ENCODE results near the gene CGRRF1.

Gene CGRRF1, protein sequence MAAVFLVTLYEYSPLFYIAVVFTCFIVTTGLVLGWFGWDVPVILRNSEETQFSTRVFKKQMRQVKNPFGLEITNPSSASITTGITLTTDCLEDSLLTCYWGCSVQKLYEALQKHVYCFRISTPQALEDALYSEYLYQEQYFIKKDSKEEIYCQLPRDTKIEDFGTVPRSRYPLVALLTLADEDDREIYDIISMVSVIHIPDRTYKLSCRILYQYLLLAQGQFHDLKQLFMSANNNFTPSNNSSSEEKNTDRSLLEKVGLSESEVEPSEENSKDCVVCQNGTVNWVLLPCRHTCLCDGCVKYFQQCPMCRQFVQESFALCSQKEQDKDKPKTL

DNA sequence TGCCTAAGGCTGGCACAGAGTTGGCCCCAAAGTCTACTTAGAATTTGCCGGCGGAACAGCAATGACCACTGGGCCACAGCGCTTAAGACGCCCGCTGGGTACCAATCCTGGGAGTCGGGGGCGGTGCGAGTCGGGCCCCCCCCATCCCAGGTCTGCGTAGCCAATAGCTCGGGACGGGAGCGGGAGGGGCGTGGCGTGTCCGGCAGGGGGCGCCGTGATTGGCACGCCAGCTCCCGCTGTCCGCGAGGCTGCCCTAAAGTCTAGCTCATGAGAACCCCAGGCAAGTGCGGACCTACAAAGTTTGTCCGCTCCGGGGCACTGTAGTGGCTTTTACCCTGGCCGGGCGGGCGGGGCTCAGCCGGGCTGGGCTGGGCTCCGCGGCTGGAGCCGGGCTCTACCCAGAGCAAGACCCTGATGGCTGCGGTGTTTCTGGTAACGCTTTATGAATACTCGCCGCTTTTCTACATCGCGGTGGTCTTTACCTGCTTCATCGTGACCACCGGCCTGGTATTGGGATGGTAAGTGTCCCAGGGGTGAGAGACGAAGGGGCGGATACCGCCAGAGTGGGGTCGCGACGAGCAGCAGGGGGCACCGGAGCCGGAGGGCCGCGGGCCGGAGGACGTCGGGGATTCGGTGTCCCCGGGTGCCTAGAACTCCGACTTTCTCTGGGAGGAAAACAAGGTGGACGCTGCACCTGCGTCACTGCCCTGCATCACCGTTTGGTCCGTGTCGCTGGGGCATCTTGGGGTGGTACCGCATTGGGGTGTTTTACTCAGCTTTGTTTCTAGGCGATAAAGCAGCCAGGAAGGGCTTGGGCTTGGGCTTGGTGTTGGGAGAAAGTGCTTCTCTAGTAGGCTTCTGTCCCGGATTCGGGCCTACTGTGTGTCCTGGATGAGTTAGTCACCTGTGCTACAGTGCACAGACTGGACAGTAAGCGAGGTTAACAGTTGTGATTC lies at the start of gene CGRRF1:
Gene CGRRF1 (plus strand): TSS at position 361 of the 956 bp plus-strand sequence. CDS start 54 bp downstream, at position 415.
- DNase-seq (ENCODE audit: low spot score), result peak; percentile 96

DNA sequence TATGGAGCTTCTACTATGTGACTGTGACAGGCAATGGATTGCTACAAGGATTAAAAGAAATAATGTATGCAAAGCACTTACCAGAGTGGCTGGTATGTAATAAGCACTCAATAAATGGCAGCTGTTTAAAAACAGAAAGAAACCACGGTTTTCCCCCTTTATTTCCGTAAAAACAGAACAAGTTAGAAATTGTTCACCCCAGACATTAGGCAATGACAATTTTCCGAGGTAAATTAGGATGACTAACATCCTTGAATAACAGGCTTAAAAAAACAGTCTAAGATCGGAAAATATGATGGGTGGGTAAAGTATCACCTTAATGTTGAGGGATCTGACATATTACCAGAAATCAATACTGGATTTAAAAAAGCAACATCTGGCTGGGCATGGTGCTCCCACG lies 47.7 kb upstream of the CGRRF1 start:
- no peak for DNase-seq (ENCODE audit: low spot score)

DNA sequence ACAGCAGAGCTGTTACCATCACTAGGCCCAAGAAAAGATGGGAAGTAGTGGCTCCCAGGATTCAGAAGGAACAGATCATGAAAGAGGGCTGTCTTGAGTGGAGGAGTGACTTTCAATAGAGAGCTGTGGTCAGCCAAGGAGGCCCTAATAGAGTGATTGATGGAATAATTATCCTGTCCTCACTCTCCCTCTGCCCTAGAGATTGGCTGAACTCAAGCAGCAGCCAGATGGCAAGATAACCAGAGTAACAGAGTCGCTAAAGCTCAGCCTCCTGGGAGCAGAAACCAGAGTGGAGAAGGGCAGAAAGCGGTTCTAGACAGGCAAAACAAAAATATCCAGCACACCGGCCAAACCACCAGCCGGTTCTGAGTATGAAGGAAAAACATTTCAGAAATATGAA lies 44.1 kb upstream of the CGRRF1 start:
- DNase-seq (ENCODE audit: low spot score), result no peak

DNA sequence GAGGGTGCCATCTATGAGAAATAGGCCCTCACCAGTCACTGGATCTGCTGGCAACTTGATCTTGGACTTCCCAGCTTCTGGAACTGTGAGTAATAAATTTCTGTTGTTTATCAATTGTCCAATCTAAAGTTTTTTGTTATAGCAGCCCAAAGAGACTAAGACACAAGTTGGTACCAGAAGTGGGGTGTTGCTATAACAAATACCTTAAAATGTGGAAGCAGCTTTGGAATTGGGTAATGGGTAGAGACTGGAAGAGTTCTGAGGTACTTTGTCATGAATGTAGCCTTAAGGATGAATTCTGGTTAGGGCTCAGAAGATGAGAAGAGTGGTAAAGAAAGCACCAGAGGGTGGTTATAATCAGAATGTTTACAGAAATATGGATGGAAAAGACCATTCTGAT lies 42.4 kb upstream of the CGRRF1 start:
- no peak for DNase-seq (ENCODE audit: low spot score)

DNA sequence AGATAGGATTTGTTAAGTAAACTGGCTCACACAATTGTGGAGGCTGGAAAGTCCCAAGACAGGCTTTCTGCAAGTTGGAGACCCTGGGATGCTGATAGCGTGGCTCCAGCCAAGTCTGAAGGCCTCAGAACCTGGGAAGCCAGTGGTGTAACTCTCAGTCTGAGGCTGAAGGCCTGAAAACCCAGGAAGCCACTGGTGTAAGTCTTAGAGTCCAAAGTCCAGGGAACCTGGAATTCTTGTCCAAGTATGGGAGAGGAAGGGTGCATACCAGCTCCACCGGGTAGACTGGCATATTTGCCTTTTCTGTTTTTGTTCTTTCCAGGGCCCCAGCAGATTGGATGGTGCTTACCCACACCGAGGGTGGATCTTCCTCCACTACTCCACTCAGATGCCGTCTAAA lies 39.0 kb upstream of the CGRRF1 start:
- DNase-seq (ENCODE audit: low spot score), result no peak

DNA sequence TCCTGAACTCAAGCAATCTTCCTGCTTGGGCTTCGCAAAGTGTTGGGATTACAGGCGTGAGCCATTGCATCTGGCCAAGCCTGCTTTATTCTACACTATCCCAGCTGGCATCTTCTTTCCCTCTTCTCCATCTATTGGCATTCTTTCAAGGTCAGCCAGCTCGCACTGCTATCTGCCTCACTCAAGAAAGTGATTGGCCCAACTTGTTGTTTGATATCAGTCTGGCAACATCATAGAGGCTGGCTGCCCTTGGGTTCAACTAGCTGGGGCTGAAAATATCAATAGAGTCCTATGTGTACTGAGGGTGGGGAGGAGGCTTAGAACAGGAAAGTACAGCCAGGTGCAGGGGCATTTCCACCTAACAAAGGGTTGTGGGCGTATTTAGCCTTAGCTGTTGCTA lies 38.1 kb upstream of the CGRRF1 start:
- DNase-seq (ENCODE audit: low spot score), result no peak

DNA sequence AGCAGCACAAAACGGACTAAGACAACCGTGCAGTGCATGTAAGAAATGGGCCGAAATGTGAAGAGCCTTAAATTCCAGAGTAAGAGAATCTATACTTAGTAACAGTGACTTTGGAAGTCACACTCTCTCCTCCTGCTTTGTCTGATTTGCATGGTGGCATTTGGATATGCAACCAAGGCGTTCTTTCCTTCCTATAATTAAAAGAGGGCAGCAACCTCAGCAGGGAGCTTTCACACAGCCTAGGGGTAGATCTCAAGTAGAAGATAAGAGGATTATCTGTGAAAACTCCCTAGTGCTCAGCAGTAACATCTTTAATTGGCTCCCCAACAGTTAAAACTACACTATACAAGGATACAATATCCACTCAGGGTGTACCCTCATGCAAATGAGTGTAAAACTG lies 37.4 kb upstream of the CGRRF1 start:
- DNase-seq (ENCODE audit: low spot score), result no peak

DNA sequence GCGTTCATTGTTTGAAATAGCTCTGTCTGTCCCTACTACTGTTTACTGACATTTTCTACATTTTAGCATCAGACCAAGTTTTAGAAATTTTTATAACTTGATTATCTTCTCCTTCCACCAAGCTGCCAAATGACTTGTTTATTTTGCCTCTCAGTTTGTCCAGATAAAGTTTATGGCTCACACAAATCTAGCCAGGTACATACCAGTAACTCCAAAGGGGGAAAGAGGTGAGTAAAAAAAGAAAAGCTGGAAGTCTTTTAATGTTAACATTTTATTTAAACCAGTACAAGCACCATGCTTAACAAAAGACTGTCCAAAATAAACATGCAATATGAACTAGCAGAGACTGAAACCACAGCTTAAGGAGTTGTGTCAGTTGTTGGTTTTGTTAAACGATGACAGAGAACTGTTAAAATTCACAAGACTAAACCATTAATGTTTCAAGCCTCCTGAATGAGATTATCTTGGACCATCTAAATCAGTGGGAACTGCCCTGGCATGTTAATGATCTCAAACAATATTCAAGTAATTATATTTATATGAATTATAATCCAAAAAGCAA lies 35.4 kb upstream of the CGRRF1 start:
- DNase-seq (ENCODE audit: low spot score), result no peak

DNA sequence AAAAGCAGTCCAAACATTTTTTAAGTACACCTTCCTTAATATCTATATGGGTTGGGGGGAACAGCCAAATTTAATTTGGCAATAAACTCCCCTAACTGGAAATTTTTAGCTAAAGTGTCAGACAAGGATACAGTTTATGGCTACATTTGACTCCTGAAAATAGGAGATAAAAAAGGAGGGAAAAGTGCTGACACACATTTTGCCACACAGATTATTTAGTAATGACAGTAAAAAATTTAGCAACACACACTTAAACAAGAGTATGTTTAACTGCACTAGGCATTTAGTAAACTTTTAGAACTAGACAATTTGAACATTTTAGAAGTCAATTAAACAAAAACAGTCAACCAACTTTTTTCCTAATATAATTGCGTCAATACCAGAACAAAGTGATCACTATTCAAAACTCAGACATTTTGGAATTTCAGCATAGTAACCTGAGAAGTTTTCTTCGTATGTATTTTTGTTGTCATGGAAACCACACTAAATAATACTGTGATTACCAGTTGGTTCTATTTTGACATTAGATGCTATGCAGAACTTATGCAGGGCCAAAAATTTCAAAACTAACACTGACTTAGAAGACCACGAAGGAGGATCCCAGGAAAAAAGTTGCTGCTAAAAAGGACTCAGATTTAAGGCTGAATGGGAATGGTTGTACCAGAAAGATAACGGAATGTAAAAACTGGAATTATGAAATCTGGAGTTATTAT lies 34.4 kb upstream of the CGRRF1 start:
- DNase-seq (ENCODE audit: low spot score), result no peak

DNA sequence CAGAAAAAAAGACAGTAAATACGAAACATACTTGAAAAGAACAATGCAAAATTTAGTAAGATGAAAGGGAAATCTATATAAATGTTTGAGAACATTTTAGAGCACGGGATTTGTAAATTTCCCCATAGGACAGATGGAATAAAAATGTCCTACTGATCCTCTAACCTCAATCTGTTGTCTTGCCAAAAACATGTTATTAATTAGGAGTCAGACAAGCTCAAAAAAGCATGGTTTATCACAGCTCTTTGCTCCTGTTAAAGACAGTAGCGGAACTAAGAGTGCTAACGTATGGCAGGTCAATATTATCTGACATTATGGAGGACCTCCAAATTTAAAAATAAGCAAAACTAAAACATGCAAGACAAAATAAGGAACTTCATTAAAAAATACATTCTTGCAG lies 33.8 kb upstream of the CGRRF1 start:
- DNase-seq (ENCODE audit: low spot score), result no peak

DNA sequence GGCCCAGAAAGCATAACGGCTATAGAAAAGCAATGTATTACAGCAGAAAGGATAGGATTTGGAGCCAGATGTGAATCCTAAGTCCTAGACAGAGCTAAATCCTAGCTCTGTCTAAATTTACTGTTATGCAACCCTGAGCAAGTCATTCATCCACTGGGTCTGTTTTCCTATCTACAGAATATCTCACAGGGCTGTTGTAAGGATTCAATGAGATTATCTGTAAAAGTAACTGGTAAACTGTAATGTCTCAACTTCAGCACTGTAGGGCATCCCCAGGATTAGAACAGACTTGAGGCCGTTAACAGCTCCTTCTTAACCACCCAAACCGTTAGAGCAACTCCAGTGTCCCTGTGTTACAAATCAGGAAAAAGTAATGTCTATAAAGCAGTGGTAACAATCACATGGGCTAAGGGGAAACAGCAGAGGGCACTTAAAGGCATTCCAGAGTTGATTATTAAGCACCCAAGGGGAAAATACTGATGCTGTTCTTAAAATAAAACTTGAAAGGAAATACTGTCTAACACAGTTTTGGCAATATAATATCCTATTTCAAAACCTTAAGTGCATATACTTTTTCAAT lies 31.0 kb upstream of the CGRRF1 start:
- no peak for DNase-seq (ENCODE audit: low spot score)

DNA sequence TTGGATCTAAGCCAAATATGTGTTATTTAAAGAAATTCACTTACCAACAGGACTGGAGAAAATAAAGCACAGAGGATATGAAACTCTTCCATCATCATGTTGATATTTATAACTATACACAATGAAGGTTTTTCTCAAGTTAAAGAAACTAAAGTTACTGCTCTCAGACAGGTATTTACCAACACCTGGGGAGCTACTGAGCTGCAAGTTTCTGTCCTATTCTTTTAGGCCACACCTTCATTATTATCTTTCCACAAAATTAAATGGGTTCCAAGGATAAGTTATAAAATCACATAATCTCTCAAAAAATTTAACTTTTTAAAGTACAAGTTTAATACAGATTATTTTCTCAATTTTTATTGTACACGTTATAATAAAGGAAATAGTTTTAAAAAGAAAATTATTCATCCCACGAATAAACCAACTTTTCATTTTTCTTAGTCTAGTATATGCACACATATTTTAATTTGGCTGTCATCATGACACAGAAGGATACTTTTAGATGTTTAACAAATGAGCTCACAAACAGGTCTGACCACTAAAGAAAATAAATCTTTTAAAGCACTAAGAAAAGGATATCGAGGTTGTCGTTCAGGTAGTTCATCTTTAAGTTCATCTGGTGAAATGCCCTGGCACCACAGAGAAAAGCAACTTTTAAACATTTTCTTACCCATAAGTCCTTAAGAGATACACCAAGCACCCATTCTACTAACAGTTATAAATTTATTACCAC lies 28.7 kb upstream of the CGRRF1 start:
- DNase-seq (ENCODE audit: low spot score), result no peak

DNA sequence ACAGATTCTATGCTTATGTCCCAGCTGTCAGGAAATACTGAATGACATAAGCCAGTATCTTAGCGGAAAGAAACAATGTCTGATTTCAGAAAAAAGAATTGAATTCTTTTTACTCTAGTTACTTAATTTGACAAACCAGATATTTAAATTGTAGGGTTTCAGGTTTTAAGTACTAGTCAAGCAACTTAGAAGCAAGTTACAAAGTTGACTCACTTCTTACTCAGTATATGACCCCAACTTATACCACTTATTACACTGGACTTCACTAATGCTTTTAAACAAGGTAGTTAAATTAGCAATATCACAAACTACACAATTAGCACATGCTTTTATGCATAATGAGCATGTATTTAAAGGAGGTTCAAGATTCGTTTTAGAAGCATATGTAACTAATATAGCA lies 28.0 kb upstream of the CGRRF1 start:
- DNase-seq (ENCODE audit: low spot score), result no peak

DNA sequence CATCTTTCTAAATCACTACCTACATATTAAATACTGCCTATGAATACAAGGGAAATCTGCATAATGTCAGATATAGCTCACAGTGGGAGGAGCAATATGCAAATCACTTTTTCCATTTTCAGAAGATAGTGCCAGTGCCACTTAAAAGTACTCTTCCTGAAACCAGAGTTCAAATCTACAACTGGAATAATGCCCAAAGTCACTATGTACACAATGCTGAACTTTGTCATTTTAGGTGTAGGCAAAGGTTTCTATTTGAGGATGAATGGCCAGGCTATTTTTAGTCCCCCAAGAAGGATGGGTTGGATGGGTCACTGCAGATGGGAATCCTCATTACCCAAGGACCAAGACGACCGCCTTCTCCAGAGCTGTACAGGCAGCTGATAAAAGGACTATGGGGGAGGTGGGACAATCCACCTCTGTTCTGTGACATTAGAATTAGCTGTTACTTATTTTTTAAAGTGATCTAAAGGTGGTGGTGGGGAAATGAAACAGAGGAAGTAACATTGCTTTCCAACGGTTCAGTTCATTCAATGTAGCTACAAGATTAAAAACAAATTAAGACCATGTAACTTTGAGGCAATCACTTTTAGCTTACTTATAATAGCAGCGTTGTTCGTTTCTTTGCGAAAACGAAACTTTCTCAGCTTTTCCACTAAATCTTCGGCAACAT lies 26.5 kb upstream of the CGRRF1 start:
- no peak for DNase-seq (ENCODE audit: low spot score)

DNA sequence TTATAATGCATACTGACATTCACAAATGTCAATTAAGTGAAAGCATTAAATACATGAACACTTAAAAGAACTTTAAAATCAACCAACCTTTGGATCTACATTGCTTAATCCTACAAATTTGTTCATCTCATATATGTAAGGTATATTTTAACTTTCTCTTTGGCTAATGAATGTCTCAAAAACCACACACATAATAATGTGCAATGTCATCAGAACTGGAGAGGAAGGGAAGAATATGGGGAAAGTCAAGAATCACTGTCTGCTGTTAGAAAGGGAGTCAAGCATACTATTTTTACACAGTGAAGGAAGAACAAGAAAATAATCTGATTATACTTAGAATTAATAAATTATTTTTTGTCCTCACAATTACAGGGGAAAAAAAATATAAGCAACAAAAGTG lies 25.9 kb upstream of the CGRRF1 start:
- no peak for DNase-seq (ENCODE audit: low spot score)

DNA sequence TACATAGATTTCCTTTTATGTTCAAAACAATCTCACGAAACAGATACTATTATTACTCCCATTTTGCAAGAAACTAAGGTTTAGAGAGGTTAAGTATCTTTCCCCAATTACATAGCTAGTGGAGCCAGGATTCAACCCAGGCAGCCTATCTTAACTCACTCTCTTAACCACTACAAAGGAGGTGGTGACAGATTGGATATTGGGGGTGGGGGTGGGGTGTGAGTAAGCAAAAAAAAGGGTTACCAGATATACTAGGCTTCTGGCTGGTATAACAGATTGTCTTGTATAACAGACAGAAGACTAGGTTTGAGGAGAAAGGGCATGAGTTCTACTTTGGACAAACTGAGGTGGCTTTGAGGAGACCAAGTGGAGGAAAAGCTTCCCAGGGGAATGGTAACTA lies 23.0 kb upstream of the CGRRF1 start:
- DNase-seq (ENCODE audit: low spot score), result peak; percentile 13

DNA sequence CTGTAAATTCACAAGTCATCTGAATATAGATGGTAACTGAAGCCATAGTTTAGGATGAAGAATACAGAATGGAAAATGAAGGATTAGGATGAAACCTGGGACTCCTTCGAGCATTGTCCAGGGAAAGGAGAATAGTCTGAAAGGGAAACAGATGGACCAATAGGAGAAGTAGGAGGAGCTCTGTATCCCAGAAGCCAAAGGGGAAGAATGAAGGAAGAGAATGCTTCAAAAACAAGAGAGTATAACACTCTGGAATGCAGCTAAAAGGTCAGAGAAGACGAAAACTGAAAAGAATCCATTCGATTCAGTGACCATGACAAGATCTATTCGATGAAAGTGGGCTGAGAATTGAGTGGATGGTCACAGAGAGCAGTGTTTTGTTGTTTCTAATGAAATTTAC lies 21.9 kb upstream of the CGRRF1 start:
- no peak for DNase-seq (ENCODE audit: low spot score)

DNA sequence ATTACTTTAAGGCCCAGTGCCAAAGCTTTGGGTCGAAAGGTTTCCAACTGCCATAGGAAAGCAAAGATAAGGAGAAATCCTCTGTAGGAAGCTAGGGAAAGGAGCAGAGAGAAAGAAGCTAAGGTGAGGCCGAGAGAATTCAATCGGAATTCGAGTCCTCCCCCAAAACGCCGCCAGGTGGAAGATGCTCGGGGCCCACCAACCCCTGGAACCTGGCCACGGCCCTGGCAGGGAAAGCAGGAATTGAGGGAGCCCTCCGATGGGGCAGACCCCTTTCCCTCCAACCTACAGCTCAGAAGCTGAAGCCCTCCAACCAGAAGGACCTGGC lies 21.4 kb upstream of the CGRRF1 start:
- no peak for DNase-seq (ENCODE audit: low spot score)

DNA sequence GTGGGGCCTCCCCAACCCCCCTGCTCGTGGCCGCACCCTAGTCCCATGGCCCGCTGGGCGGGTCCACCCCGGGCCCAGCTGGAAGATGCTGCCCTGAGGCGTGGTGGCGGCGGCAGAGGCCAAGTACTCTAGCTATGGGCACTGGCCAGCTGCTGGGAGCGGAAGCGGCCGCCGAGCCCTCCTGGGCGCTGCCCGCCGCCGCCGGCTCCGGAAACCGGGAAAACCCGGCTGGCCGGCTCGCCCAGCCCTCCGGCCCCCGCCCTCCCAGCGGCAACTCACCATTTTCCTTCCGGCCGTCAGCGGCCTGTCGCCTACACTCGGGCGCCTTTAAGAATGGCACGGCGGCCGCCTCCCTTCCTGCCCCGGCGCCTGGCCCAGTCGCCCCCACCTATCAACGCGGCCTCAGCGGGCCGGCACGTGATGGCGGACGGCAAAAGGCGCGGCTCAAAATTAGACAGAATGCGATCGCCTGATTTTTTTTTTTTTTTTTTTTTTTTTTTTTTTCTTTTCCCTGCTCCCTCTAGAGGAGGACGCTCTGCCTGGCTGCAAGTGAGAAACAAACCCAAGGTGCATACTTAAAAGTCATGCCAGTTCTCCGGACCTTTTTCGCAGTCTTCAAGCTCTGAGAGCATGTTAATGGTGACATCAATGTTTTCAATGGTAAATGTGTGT lies 20.9 kb upstream of the CGRRF1 start, which contains the start of gene GMFB:
Gene GMFB (minus strand): TSS at position 335 of the 672 bp plus-strand sequence. CDS start 53 bp downstream, at position 282.
- peak; percentile 93 for DNase-seq (ENCODE audit: low spot score)

DNA sequence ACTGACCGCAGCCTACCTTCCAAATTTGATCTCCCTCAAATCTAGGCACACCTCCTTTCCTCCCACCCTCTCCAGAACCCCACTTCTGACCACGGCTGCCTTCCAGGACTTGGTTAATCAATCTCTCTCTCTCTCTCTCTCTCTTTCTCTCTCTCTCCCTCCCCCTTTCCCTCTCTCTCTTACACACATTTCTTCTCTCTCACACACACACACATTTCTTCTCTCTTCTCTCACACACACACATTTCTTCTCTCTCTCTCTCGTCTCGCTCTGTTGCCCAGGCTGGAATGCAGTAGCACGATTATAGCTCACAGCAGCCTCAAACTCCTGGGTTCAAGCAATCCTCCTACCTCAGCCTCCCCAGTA lies 20.4 kb upstream of the CGRRF1 start:
- DNase-seq (ENCODE audit: low spot score), result no peak
